DOHH2 (cell line): ENCODE results near the gene PALLD.

Experiments used
- H3F3A ChIP-seq: fragments of 200-600 bp; sonication (generic), shearing (Covaris generic); 2 replicates; pipeline ENCODE4 v1.6.0; 2016; ENCODE audit warnings: antibody characterized with exemption, mild to moderate bottlenecking; ENCODE audit not compliant: control insufficient read depth, insufficient read depth
- H3K27ac ChIP-seq: fragments of 200-600 bp; sonication (generic); 2 replicates; pipeline ENCODE4 v1.5.1; 2014; ENCODE audit warnings: low read depth, mild to moderate bottlenecking, low read length, moderate library complexity
- H3K27me3 ChIP-seq: fragments of 200-600 bp; sonication (generic); 2 replicates; pipeline ENCODE4 v1.6.1; 2014; ENCODE audit warnings: mild to moderate bottlenecking, low read length, mixed read lengths; ENCODE audit not compliant: control insufficient read depth
- H3K36me3 ChIP-seq: fragments of 200-600 bp; sonication (generic); 2 replicates; pipeline ENCODE4 v1.6.1; 2014; ENCODE audit warnings: mild to moderate bottlenecking, low read length, moderate library complexity, mixed read lengths; ENCODE audit not compliant: control insufficient read depth
- H3K4me1 ChIP-seq: fragments of 200-600 bp; sonication (generic); 2 replicates; pipeline ENCODE4 v1.6.1; 2014; ENCODE audit warnings: mild to moderate bottlenecking, low read length, mixed read lengths; ENCODE audit not compliant: control insufficient read depth
- H3K4me2 ChIP-seq: fragments of 200-600 bp; sonication (generic); 2 replicates; pipeline ENCODE4 v1.6.0; 2014; ENCODE audit warnings: mild to moderate bottlenecking, low read length, moderate library complexity
- H3K4me3 ChIP-seq: fragments of 200-600 bp; sonication (generic); 2 replicates; pipeline ENCODE4 v1.5.1; 2014; ENCODE audit warnings: mild to moderate bottlenecking, low read length, mixed read lengths
- H3K79me2 ChIP-seq: fragments of 200-600 bp; sonication (generic); 2 replicates; pipeline ENCODE4 v1.6.1; 2014; ENCODE audit warnings: mild to moderate bottlenecking, low read length, mixed read lengths; ENCODE audit not compliant: control insufficient read depth
- H3K9me2 ChIP-seq: fragments of 200-600 bp; sonication (generic); replicated peaks from 2 replicates; pipeline ENCODE4 v1.6.1; 2014; ENCODE audit warnings: mild to moderate bottlenecking, low read length, mixed read lengths; ENCODE audit not compliant: control insufficient read depth
- H3K9me3 ChIP-seq: fragments of 200-600 bp; sonication (generic); 2 replicates; pipeline ENCODE4 v1.6.1; 2014; ENCODE audit warnings: antibody characterized with exemption, low read length, mixed read lengths; ENCODE audit not compliant: control insufficient read depth, insufficient read depth
- H4K20me1 ChIP-seq: fragments of 200-600 bp; sonication (generic); 2 replicates; pipeline ENCODE4 v1.6.0; 2014; ENCODE audit warnings: low read depth, mild to moderate bottlenecking, antibody characterized with exemption, low read length, moderate library complexity; ENCODE audit not compliant: control insufficient read depth, insufficient read depth
- CTCF ChIP-seq: fragments of 200-600 bp; sonication (generic); IDR thresholded peaks from one replicate; pipeline ENCODE4 v1.5.1; 2014; ENCODE audit warnings: antibody characterized with exemption, mild to moderate bottlenecking, low read depth, low read length; ENCODE audit not compliant: poor library complexity, severe bottlenecking
- EZH2phosphoT487 ChIP-seq: fragments of 200-600 bp; sonication (generic); IDR thresholded peaks from 2 replicates; pipeline ENCODE4 v1.6.1; 2017; ENCODE audit warnings: borderline replicate concordance, mild to moderate bottlenecking, antibody characterized with exemption, low read length, moderate library complexity, mixed read lengths

PALLD gene

DNA sequence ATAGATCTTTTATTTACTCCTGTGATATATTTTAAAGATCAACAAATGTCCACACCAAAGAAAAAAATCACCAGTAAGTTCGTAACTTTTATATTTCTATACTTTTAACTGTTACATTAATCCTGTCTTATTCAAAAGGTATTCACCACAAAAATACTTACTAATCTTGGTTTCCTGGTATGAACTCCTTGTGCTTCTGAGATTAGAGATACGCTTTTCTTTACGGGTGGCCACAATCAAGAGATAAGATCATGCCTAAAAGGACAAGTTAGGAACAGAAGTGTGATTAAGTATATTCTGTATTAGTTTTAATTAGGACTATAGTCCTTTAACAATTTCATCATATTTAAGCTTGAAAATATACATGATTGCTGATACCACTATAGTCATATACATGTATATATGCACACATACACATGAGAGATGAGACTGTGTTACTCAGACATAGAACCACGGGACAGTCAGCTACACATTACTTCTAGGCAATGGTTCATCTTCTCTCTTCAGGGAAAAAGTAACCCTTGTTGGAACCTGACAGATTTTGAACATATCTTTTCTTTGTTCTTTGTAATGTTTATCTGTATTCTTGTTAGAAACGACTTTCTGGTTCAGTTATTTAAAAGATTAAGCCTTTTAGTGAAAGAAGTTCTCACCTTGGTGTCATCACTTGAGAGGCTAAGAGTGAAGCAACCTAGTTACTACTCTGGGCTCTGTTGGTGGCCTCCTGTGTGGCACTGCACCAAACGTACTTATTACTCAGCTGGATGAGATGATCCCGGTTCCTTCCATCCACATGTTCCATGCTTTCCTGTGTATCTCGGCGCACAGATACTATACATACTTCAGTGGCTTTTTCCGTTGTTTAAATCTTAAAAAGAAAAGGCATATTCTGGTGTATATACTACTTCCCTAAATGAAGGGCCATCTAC is 367.1 kb downstream of the PALLD start:
- H3K4me3 ChIP-seq, result no peak overlapping the region
- TF ChIP-seq EZH2phosphoT487, result no peak
- no peak for TF ChIP-seq CTCF
- H3K36me3 ChIP-seq, result no peaks in the 10 kb centered on the region
- no peak overlapping the region for H3K27ac ChIP-seq
- no peak overlapping the region for H3K4me2 ChIP-seq
- H3K27me3 ChIP-seq, result peaks cover 18% of the 10 kb centered on the region
- H3K9me2 ChIP-seq, result no peaks in the 10 kb centered on the region
- H3K79me2 ChIP-seq, result no peaks in the 10 kb centered on the region
- no peaks in the 10 kb centered on the region for H3K9me3 ChIP-seq
- H4K20me1 ChIP-seq, result no peaks in the 10 kb centered on the region
- no peaks in the 10 kb centered on the region for H3F3A ChIP-seq
- H3K4me1 ChIP-seq, result no peaks in the 10 kb centered on the region

DNA sequence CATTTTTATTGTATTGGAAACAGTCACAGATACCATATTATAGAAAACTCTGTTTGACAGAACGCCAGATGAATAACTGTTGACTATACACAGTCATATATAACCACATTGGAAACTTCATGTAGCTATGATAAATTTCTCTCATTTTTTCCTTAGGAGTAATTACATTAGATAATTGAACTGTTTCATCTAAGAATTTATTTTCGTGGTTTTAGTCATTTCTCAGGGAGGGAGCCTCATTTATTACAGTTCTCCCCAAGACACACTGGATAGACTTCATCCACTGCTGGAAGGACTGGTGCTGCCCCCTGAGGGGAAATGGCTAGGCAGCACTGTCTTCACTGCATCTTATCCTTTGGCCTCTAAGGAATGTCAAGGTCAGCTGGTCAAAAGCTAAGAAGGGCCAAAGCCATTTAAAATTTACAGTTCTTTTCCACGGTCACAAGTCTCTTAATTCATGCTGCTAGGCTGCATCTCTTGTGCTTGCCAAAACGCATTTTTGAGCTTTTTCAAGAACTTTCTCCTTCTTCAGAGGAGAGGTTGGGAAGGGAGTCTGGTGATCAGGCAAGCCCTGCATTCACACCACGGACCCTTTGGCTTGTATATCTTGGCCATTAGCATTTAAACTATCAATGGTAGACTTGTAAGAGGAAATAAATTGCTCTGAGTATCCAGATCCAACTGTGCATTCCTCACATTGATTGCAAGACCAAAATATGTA is 368.1 kb downstream of the PALLD start:
- H3K27me3 ChIP-seq, result peaks cover 12% of the 10 kb centered on the region
- no peaks in the 10 kb centered on the region for H3K9me3 ChIP-seq
- no peak overlapping the region for H3K27ac ChIP-seq
- H3K9me2 ChIP-seq, result no peaks in the 10 kb centered on the region
- H3K4me2 ChIP-seq, result no peak overlapping the region
- TF ChIP-seq CTCF (no peak), EZH2phosphoT487 (no peak)
- H3K79me2 ChIP-seq, result no peaks in the 10 kb centered on the region
- no peak overlapping the region for H3K4me3 ChIP-seq
- H3K4me1 ChIP-seq, result no peaks in the 10 kb centered on the region
- no peaks in the 10 kb centered on the region for H3K36me3 ChIP-seq
- no peaks in the 10 kb centered on the region for H4K20me1 ChIP-seq
- H3F3A ChIP-seq, result no peaks in the 10 kb centered on the region

- no peak overlapping the region for H3K27ac ChIP-seq
Measured at GRCh38 chr4:168865854-168866253, 369.0 kb downstream of the PALLD start.

More at GRCh38 chr4:168865854-168866253, 369.0 kb downstream of the PALLD start:
- Histone ChIP-seq H3K4me3 (no peak overlapping the region), H3K27me3 (0 out of 2 replicates have a peak, but pooled peaks cover 5% of the 10 kb centered on the region), H3K36me3 (no peaks in the 10 kb centered on the region), H3K9me2 (no peaks in the 10 kb centered on the region), H3K4me2 (no peak overlapping the region), H3K4me1 (no peaks in the 10 kb centered on the region), H3K9me3 (no peaks in the 10 kb centered on the region), H3F3A (no peaks in the 10 kb centered on the region), H4K20me1 (no peaks in the 10 kb centered on the region), H3K79me2 (no peaks in the 10 kb centered on the region)
- TF ChIP-seq CTCF (no peak), EZH2phosphoT487 (no peak)
